Sigmoid colon (tissue), 3 donors: Measurements from ENCODE around the gene PPP2R2C.

Experiments used
- CTCF ChIP-seq, 4 experiments: fragments of 450-650 bp in 3 of 4; fragments of 200-600 bp in 1 of 4; IDR thresholded peaks; one replicate each; pipeline ENCODE4 v1.5.1; 2016 to 2019; ENCODE audit warnings: antibody characterized with exemption in 4 of 4, mild to moderate bottlenecking in 3 of 4, moderate library complexity in 2 of 4
- POLR2A ChIP-seq, 2 donors: fragments of 450-650 bp; IDR thresholded peaks; one replicate each; pipeline ENCODE4 v1.6.1; 2016; ENCODE audit warnings: antibody characterized with exemption in 2 of 2, mild to moderate bottlenecking in 2 of 2, moderate library complexity in 2 of 2

GRCh38 chr4:6500481-6501140, 28.2 kb upstream of the PPP2R2C start:
- TF ChIP-seq CTCF (IDR thresholded peaks at IDR 0.05) (no peak), POLR2A (IDR thresholded peaks at IDR 0.05) (no peak)
